Common myeloid progenitor, CD34-positive (primary cell): ENCODE data around the gene ACOXL.

Source experiments
- CTCF ChIA-PET: fragments of 350-600 bp; sonication (Branson Sonifier 250); formaldehyde crosslinking; loops from one replicate; lab custom pipeline; 2021; ENCODE audit warnings: antibody characterized with exemption; lab: Charles Lee
- POLR2A ChIA-PET: fragments of 350-600 bp; sonication (Branson Sonifier 250); formaldehyde crosslinking; loops from one replicate; lab custom pipeline; 2021; ENCODE audit warnings: antibody characterized with exemption; lab: Charles Lee
- DNase-seq, 3 donors: peaks; one replicate each; pipeline versions ENCODE4 v3.0.0 to v3.0.0-alpha.2; 2013
- H3K27ac ChIP-seq, 2 experiments: 1 replicate in 1 of 2; 2 replicates in 1 of 2; pipeline ENCODE4 v1.7.0; 2013; ENCODE audit warnings: inconsistent platforms in 2 of 2, low read length in 2 of 2, mild to moderate bottlenecking in 2 of 2, low read depth in 1 of 2, moderate library complexity in 1 of 2; ENCODE audit not compliant: severe bottlenecking in 2 of 2, insufficient read depth in 1 of 2, poor library complexity in 1 of 2
- H3K27me3 ChIP-seq, 5 experiments: replicated peaks in 2 of 5; 1 replicate in 3 of 5; 2 replicates in 2 of 5; pipeline versions ENCODE4 v1.6.1 to v1.7.0; 2013; ENCODE audit warnings: low read length in 4 of 5, mild to moderate bottlenecking in 2 of 5, moderate library complexity in 2 of 5, inconsistent platforms in 1 of 5; ENCODE audit not compliant: insufficient read depth in 5 of 5, control insufficient read depth in 4 of 5
- H3K36me3 ChIP-seq, 4 experiments: 1 replicate in 2 of 4; 2 replicates in 2 of 4; pipeline versions ENCODE4 v1.6.1 to v1.7.0; 2013; ENCODE audit warnings: low read length in 3 of 4, control low read depth in 1 of 4, mild to moderate bottlenecking in 1 of 4; ENCODE audit not compliant: control insufficient read depth in 4 of 4, insufficient read depth in 4 of 4
- H3K4me1 ChIP-seq, 4 experiments: 1 replicate in 3 of 4; 2 replicates in 1 of 4; pipeline versions ENCODE4 v1.6.1 to v1.7.1; 2013; ENCODE audit warnings: low read length in 3 of 4, mild to moderate bottlenecking in 3 of 4, control low read depth in 1 of 4, inconsistent platforms in 1 of 4, moderate library complexity in 1 of 4; ENCODE audit not compliant: control insufficient read depth in 4 of 4, insufficient read depth in 4 of 4; ENCODE audit errors: control extremely low read depth in 1 of 4
- H3K4me3 ChIP-seq, 7 experiments: 1 replicate in 4 of 7; 2 replicates in 3 of 7; pipeline versions ENCODE4 v1.5.1 to v1.7.0; 2013; ENCODE audit warnings: mild to moderate bottlenecking in 7 of 7, low read length in 6 of 7, moderate library complexity in 6 of 7, inconsistent platforms in 2 of 7, low read depth in 2 of 7, control low read depth in 1 of 7; ENCODE audit not compliant: insufficient read depth in 4 of 7, control insufficient read depth in 1 of 7; ENCODE audit errors: extremely low read depth in 1 of 7
- H3K9me3 ChIP-seq, 5 experiments: 1 replicate in 4 of 5; 2 replicates in 1 of 5; pipeline versions ENCODE4 v1.6.1 to v1.7.1; 2013; ENCODE audit warnings: low read length in 4 of 5, mild to moderate bottlenecking in 2 of 5, inconsistent platforms in 1 of 5, low read depth in 1 of 5, moderate library complexity in 1 of 5; ENCODE audit not compliant: control insufficient read depth in 4 of 5, insufficient read depth in 2 of 5; ENCODE audit errors: control extremely low read depth in 1 of 5
- WGBS: methylation state at CpG from one replicate; pipeline ENCODE4 v1.1.5; 2013; ENCODE audit not compliant: insufficient coverage; 5-methylcytosine and 5-hydroxymethylcytosine counted together

ACOXL gene

DNA sequence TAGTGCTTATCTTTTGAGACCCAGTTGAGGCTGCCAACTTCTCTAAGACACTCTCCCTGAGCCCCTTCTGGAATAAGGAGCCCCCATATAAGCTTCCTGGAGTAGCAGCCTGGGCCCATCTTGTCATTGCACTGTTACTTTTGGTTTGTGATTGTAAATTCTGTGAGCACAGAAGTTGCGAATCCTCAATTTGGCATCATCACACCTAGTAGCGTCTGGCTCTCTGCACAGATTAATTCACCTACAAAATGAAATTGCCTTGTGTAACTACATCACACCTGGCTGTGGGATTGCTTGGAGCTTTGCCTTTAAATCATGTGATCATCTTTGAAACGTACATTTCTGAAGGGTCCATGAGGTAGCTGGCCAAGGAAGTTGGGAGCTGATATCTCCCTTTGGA is 195.2 kb downstream of the ACOXL start:
- Histone ChIP-seq H3K4me3 (no peak overlapping the region), H3K4me1 (no peaks in the 10 kb centered on the region), H3K27ac (no peak overlapping the region), H3K36me3 (no peaks in the 10 kb centered on the region), H3K9me3 (peaks cover 0 to 16% (median 8%) of the 10 kb centered on the region in 5 experiments), H3K27me3 (no peaks in the 10 kb centered on the region)
- DNase-seq: no peak
- 83% methylated on average over 1 of the region's 3 CpGs for WGBS
- ChIA-PET POLR2A (no interaction called here), CTCF (no interaction called here)

DNA sequence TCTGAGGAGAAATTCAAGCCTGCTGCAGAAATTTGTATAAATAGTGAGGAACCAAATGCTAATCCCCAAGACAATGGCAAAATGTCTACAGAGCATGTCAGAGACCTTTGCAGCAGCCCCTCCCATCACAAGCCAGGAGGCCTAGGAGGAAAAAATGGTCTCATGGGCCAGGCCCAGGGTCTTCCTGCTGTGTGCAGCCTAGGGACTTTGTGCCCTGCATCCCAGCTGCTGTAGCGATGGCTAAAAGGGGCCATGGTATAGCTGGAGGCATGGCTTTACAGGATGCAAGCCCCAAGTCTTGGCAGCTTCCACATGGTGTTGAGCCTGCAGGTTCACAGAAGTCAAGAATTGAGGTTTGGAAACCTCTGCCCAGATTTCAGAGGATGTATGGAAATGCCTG is 197.2 kb downstream of the ACOXL start:
- no peak for DNase-seq
- ChIA-PET CTCF (no interaction called here), POLR2A (no interaction called here)
- Histone ChIP-seq H3K27me3 (no peaks in the 10 kb centered on the region), H3K27ac (no peak overlapping the region), H3K9me3 (peaks cover 0 to 16% (median 8%) of the 10 kb centered on the region in 5 experiments), H3K36me3 (no peaks in the 10 kb centered on the region), H3K4me3 (no peak overlapping the region), H3K4me1 (no peaks in the 10 kb centered on the region)
- 100% methylated on average over 1 of the region's 1 CpG for WGBS

DNA sequence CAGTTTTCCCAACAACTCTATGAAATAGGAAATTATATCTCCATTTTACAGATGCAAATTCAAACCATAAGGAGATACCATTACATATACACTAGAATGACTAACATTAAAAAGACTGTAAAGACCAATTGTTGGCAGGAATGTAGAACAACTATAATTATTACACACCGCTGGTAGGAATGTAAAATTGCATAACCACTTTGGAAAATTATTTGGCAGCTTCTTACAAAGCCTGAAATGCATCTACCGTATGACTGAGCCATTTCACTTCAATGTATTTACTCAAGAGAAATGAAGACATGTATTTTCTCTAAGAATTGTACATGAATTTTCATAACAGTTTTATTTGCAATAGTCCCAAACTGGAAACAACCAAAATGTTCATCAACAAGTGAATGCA is 199.3 kb downstream of the ACOXL start:
- DNase-seq: no peak
- H3K27ac ChIP-seq: no peak overlapping the region
- ChIA-PET CTCF (no interaction called here), POLR2A (no interaction called here)
- H3K4me1 ChIP-seq: no peaks in the 10 kb centered on the region
- no peaks in the 10 kb centered on the region for H3K36me3 ChIP-seq
- no CpG with 5 or more reads among the region's 2 CpGs for whole genome bisulfite sequencing
- H3K27me3 ChIP-seq: no peaks in the 10 kb centered on the region
- peaks cover 0 to 16% (median 8%) of the 10 kb centered on the region in 5 experiments for H3K9me3 ChIP-seq
- H3K4me3 ChIP-seq: no peak overlapping the region

DNA sequence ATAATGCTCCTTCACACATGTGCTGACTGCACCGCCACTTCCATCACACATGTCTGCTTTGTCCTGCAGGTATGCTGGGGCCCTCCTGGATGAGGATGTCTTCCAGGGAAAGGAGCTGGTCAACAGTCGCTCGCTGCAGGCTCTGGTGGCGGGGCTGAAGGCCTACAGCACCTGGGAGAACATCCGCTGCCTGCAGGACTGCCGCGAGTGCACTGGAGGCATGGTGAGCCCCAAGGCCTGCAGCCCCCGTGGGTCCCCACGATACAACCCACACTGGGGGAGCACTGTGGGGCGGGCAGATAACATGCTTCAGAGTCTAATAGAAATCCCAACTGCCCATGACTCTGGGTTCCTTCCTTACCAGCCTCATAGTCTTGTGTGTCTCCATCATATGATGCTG is 201.0 kb downstream of the ACOXL start:
- H3K27me3 ChIP-seq: no peaks in the 10 kb centered on the region
- no peak for DNase-seq
- no peaks in the 10 kb centered on the region for H3K36me3 ChIP-seq
- POLR2A ChIA-PET: no interaction called here
- CTCF ChIA-PET: no interaction called here
- no peaks in the 10 kb centered on the region for H3K4me1 ChIP-seq
- WGBS: 98% methylated on average over 10 of the region's 10 CpGs
- peaks cover 0 to 16% (median 6%) of the 10 kb centered on the region in 5 experiments for H3K9me3 ChIP-seq
- H3K4me3 ChIP-seq: no peak overlapping the region
- no peak overlapping the region for H3K27ac ChIP-seq

DNA sequence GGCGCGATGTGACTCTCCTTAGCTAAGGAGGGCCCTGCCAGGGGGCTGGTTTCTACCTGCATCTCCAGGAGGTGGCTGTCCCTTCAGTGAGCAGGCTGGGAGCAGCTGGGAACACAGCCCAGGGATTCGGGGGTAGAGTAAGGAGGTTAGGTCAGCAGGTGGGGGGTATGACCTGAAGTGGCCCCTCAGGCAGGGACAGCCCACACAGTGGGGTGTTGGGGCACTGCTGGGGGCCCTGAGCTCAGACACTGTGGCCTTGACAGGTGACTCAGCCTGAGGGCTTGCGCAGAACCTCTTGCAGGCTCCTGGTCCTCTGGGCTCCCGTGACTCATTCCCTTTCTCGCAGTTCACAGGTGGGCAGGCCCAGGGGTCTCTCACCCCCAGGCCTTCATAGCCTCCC is 202.6 kb downstream of the ACOXL start:
- H3K27ac ChIP-seq: no peak overlapping the region
- H3K4me3 ChIP-seq: no peak overlapping the region
- no peaks in the 10 kb centered on the region for H3K27me3 ChIP-seq
- ChIA-PET CTCF (no interaction called here), POLR2A (no interaction called here)
- no peaks in the 10 kb centered on the region for H3K4me1 ChIP-seq
- 100% methylated on average over 6 of the region's 6 CpGs for WGBS
- H3K9me3 ChIP-seq: peaks cover 0 to 6% (median 1%) of the 10 kb centered on the region in 5 experiments
- DNase-seq: no peak
- no peaks in the 10 kb centered on the region for H3K36me3 ChIP-seq

DNA sequence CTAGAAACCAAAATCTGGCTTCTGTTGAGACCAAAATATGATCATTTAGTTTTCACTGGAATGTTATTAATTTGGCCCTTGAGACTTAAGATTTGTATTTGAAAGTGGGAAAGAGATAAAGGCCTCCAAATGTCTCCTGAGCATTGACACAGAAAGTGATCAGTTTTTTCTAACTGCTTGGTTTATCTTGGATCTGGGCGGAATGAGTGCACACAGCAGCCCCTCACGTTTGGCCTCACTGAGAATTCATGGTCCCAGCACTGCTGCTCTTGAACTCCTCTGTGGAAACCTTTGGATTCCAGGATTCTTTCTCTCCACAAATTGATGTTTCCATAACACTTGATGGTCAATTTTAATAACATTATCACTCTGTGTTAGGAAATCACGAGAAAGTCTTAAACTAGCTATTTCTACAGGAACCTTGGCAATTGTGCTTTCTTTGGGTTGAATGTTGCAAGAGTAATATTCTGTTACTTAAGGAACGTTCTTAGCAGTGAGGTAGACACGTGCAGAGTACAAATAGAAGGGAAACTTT is 208.1 kb downstream of the ACOXL start:
- no peaks in the 10 kb centered on the region for H3K27me3 ChIP-seq
- ChIA-PET POLR2A (no interaction called here), CTCF (no interaction called here)

DNA sequence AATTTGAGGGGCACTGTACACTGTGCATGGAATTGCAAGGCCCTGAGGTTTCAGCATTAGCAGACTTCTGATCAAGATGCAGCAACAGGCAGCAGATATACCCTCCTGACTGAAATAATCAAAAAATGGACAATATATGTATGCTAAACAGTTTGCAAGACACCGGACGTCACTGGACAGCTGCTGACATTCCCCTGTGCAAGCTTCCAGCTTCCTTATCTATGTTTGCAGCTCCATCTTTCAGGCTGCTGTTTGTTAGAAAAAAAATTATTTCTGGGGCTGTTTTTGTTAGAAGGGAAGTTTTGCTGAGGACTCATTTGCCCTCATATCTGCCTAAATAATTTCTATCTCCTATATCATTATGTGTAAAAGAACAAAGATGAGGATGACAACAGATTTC is 208.9 kb downstream of the ACOXL start:
- 61% methylated on average over 2 of the region's 2 CpGs for WGBS
- Histone ChIP-seq H3K4me1 (no peaks in the 10 kb centered on the region), H3K36me3 (no peaks in the 10 kb centered on the region), H3K27me3 (no peaks in the 10 kb centered on the region), H3K27ac (no peak overlapping the region), H3K4me3 (no peak overlapping the region), H3K9me3 (no peaks in the 10 kb centered on the region)
- ChIA-PET CTCF (no interaction called here), POLR2A (no interaction called here)
- DNase-seq: no peak

More for the DNA sequence above, 208.1 kb downstream of the ACOXL start:
- H3K4me3 ChIP-seq: no peak overlapping the region
- H3K27ac ChIP-seq: no peak overlapping the region
- no peaks in the 10 kb centered on the region for H3K9me3 ChIP-seq
- no peaks in the 10 kb centered on the region for H3K36me3 ChIP-seq
- H3K4me1 ChIP-seq: no peaks in the 10 kb centered on the region
- WGBS: 98% methylated on average over 4 of the region's 5 CpGs
- no peak for DNase-seq
